HEK293T (cell line): ENCODE measurements around the gene CAPN11.
"Not testable (repeated sequence)": the region's sequence is repeated elsewhere in the genome, so short reads cannot be mapped to it uniquely, and the experiment has no call there.

Source experiments
- CTCF ChIA-PET: fragments of 350-600 bp; formaldehyde crosslinking; extraction: SDS; loops from one replicate; lab custom pipeline; 2021; ENCODE audit warnings: antibody characterized with exemption, inconsistent platforms; lab: Yijun Ruan, JAX
- POLR2A ChIA-PET: fragments of 350-600 bp; formaldehyde crosslinking; extraction: SDS; loops from one replicate; lab custom pipeline; 2020; ENCODE audit warnings: antibody characterized with exemption, inconsistent platforms; lab: Yijun Ruan, JAX
- DNase-seq: peaks from one replicate; pipeline ENCODE4 v3.0.0; 2012; ENCODE audit warnings: mixed read lengths; ENCODE audit errors: extremely low spot score
- ARNT ChIP-seq: fragments of 450-650 bp; IDR thresholded peaks from 2 replicates; pipeline ENCODE4 v1.6.1; 2017; ENCODE audit warnings: mild to moderate bottlenecking
- BHLHE40 ChIP-seq: fragments of 450-650 bp; IDR thresholded peaks from 2 replicates; pipeline ENCODE4 v1.6.1; 2016; ENCODE audit warnings: mild to moderate bottlenecking, moderate library complexity, borderline replicate concordance
- CTBP1 ChIP-seq: fragments of 450-650 bp; IDR thresholded peaks from 2 replicates; pipeline ENCODE4 v1.6.1; 2016; ENCODE audit warnings: borderline replicate concordance
- ELF4 ChIP-seq: fragments of 450-650 bp; IDR thresholded peaks from 2 replicates; pipeline ENCODE4 v1.6.1; 2017; ENCODE audit warnings: antibody characterized with exemption
- FOXA1 ChIP-seq: fragments of 450-650 bp; IDR thresholded peaks from 2 replicates; pipeline ENCODE4 v1.6.1; 2016; ENCODE audit warnings: mild to moderate bottlenecking
- FOXK2 ChIP-seq: fragments of 450-650 bp; IDR thresholded peaks from 2 replicates; pipeline ENCODE4 v1.6.1; 2016; ENCODE audit warnings: mild to moderate bottlenecking
- FOXM1 ChIP-seq: fragments of 450-650 bp; IDR thresholded peaks from 2 replicates; pipeline ENCODE4 v1.6.1; 2017; ENCODE audit warnings: mild to moderate bottlenecking, borderline replicate concordance
- HDGF ChIP-seq: fragments of 450-650 bp; IDR thresholded peaks from 2 replicates; pipeline ENCODE4 v1.6.1; 2017; ENCODE audit warnings: antibody characterized with exemption, borderline replicate concordance
- L3MBTL2 ChIP-seq: fragments of 450-650 bp; conservative IDR thresholded peaks from 2 replicates; pipeline ENCODE4 v1.6.1; 2016; ENCODE audit warnings: mild to moderate bottlenecking
- LEF1 ChIP-seq: fragments of 450-650 bp; IDR thresholded peaks from 2 replicates; pipeline ENCODE4 v1.6.1; 2017; ENCODE audit warnings: mild to moderate bottlenecking, borderline replicate concordance
- NFRKB ChIP-seq: fragments of 450-650 bp; IDR thresholded peaks from 2 replicates; pipeline ENCODE4 v1.6.1; 2016; ENCODE audit warnings: mild to moderate bottlenecking, moderate library complexity
- PKNOX1 ChIP-seq: fragments of 450-650 bp; IDR thresholded peaks from 2 replicates; pipeline ENCODE4 v1.6.1; 2016
- SP1 ChIP-seq: fragments of 450-650 bp; IDR thresholded peaks from 2 replicates; pipeline ENCODE4 v1.6.1; 2017
- SUZ12 ChIP-seq: fragments of 450-650 bp; IDR thresholded peaks from 2 replicates; pipeline ENCODE4 v1.6.1; 2016; ENCODE audit warnings: mild to moderate bottlenecking
- TARDBP ChIP-seq: fragments of 450-650 bp; IDR thresholded peaks from 2 replicates; pipeline ENCODE4 v1.6.1; 2016
- ZNF384 ChIP-seq: fragments of 450-650 bp; IDR thresholded peaks from 2 replicates; pipeline ENCODE4 v1.6.1; 2016

The CAPN11 gene

GRCh38 chr6:44188819-44189218, 30.2 kb downstream of the CAPN11 start:
- DNase-seq, result no peak
- TF ChIP-seq LEF1, result no peak
- no peak for TF ChIP-seq L3MBTL2
- TF ChIP-seq ARNT, result no peak
- TF ChIP-seq PKNOX1, result no peak
- POLR2A ChIA-PET, result interaction anchor here (0.8 kb wide), 1 partner anchor 59 kb away, joined by 4 read pairs; no protein-coding TSS in a partner anchor
- CTCF ChIA-PET, result interaction anchor here (1.5 kb wide), 1 partner anchor 16 kb away, joined by 5 read pairs; no protein-coding TSS in a partner anchor

GRCh38 chr6:44189257-44189656, 30.6 kb downstream of the CAPN11 start:
- DNase-seq, result no peak

GRCh38 chr6:44190715-44191114, 32.1 kb downstream of the CAPN11 start:
- CTCF ChIA-PET, result interaction anchor here (1.3 to 1.6 kb wide), 2 partner anchors 64 to 66 kb away, joined by 3 to 4 read pairs; no protein-coding TSS in a partner anchor
- DNase-seq, result no peak
- POLR2A ChIA-PET, result interaction anchor here (1.0 kb wide), 1 partner anchor 31 kb away, joined by 3 read pairs; no protein-coding TSS in a partner anchor
- TF ChIP-seq TARDBP, result no peak
- TF ChIP-seq HDGF, result no peak
- TF ChIP-seq ELF4, result no peak
- TF ChIP-seq SP1, result no peak
- no peak for TF ChIP-seq L3MBTL2
- TF ChIP-seq FOXA1, result no peak
- no peak for TF ChIP-seq SUZ12
- no peak for TF ChIP-seq PKNOX1
- no peak for TF ChIP-seq CTBP1
- no peak for TF ChIP-seq FOXK2
- TF ChIP-seq LEF1, result no peak
- TF ChIP-seq BHLHE40, result no peak
- no peak for TF ChIP-seq FOXM1
- no peak for TF ChIP-seq ZNF384
- TF ChIP-seq NFRKB, result no peak
- TF ChIP-seq ARNT, result no peak

More at GRCh38 chr6:44189257-44189656, 30.6 kb downstream of the CAPN11 start:
- TF ChIP-seq ELF4, result no peak
- no peak for TF ChIP-seq ZNF384
- TF ChIP-seq TARDBP, result no peak
- no peak for TF ChIP-seq FOXA1
- no peak; the same call in 1 of the 2 replicates for TF ChIP-seq L3MBTL2
- no peak for TF ChIP-seq SUZ12
- no peak for TF ChIP-seq ARNT
- no peak for TF ChIP-seq CTBP1
- TF ChIP-seq SP1, result no peak
- TF ChIP-seq LEF1, result no peak
- POLR2A ChIA-PET, result interaction anchor here (0.8 to 1.1 kb wide), 2 partner anchors 59 to 68 kb away, joined by 3 to 4 read pairs; partner anchors contain the start of gene SLC35B2
- CTCF ChIA-PET, result interaction anchor here (1.2 to 1.5 kb wide), 3 partner anchors 16 to 67 kb away, joined by 3 to 5 read pairs (median 4); no protein-coding TSS in a partner anchor

- DNase-seq, result no peak
- ChIA-PET POLR2A (interaction anchor here (0.6 to 2.0 kb wide), 4 partner anchors 20 to 112 kb away, joined by 3 to 7 read pairs (median 4); partner anchors contain the start of gene HSP90AB1), CTCF (no interaction called here)
- TF ChIP-seq FOXM1, result no peak
- no peak for TF ChIP-seq BHLHE40
- TF ChIP-seq TARDBP, result no peak
- TF ChIP-seq SUZ12, result no peak
- no peak for TF ChIP-seq CTBP1
- no peak for TF ChIP-seq SP1
- no peak for TF ChIP-seq ARNT
- no peak for TF ChIP-seq NFRKB
- TF ChIP-seq HDGF, result no peak
- TF ChIP-seq PKNOX1, result no peak
These were observed 33.9 kb downstream of the CAPN11 start for GRCh38 chr6:44192428-44193041.

GRCh38 chr6:44193307-44193910, 34.8 kb downstream of the CAPN11 start:
- DNase-seq, result no peak
- ChIA-PET POLR2A (interaction anchor here (0.7 to 2.0 kb wide), 3 partner anchors 26 to 112 kb away, joined by 3 to 7 read pairs (median 6); partner anchors contain the start of gene HSP90AB1), CTCF (no interaction called here)
- TF ChIP-seq L3MBTL2, result no peak
- TF ChIP-seq TARDBP, result no peak

GRCh38 chr6:44194326-44194725, 35.7 kb downstream of the CAPN11 start:
- POLR2A ChIA-PET, result no interaction called here
- TF ChIP-seq HDGF, result no peak
- TF ChIP-seq ARNT, result no peak
- TF ChIP-seq TARDBP, result no peak
- TF ChIP-seq FOXM1, result no peak
- TF ChIP-seq CTBP1, result no peak
- CTCF ChIA-PET, result no interaction called here
- DNase-seq, result no peak

GRCh38 chr6:44196351-44196750, 37.7 kb downstream of the CAPN11 start:
- DNase-seq, CTCF ChIA-PET, POLR2A ChIA-PET: not testable (repeated sequence)
